Spinal cord (tissue), 10 donors: ENCODE data around the gene ITPRID1. TPM values are rescaled to one million over a fixed set of nuclear protein-coding genes. Genes with fewer than 3 reads are reported as not detected.

Experiments used
- DNase-seq, 6 donors: peaks; one replicate each; pipeline versions ENCODE4 v3.0.0 to v3.0.0-alpha.2; 2013 to 2015; ENCODE audit warnings: low spot score in 6 of 6, low read depth in 4 of 6
- H3K27ac ChIP-seq: one replicate; pipeline ENCODE4 v1.5.1; 2013; ENCODE audit warnings: low read depth, low read length, control low read depth
- H3K27me3 ChIP-seq: one replicate; pipeline ENCODE4 v1.6.1; 2013; ENCODE audit warnings: low read length; ENCODE audit not compliant: control insufficient read depth, insufficient read depth
- H3K36me3 ChIP-seq: one replicate; pipeline ENCODE4 v1.6.1; 2013; ENCODE audit warnings: low read length; ENCODE audit not compliant: control insufficient read depth, insufficient read depth
- H3K4me1 ChIP-seq: one replicate; pipeline ENCODE4 v1.6.1; 2013; ENCODE audit warnings: low read length; ENCODE audit not compliant: control insufficient read depth, insufficient read depth
- H3K4me3 ChIP-seq: one replicate; pipeline ENCODE4 v1.5.1; 2013; ENCODE audit warnings: low read depth, low read length, control low read depth
- H3K9me3 ChIP-seq: one replicate; pipeline ENCODE4 v1.6.1; 2013; ENCODE audit warnings: low read length; ENCODE audit not compliant: control insufficient read depth, insufficient read depth
- WGBS: methylation state at CpG from one replicate; pipeline ENCODE4 v1.1.5; 2013; ENCODE audit warnings: missing lambda C conversion rate; ENCODE audit not compliant: insufficient coverage; 5-methylcytosine and 5-hydroxymethylcytosine counted together
- polyA plus RNA-seq, 2 donors: library from polyadenylated mRNA; unstranded; fragments of 120-200 nt; gene quantifications; one replicate each; pipeline ENCODE4 v1.2.1, GENCODE V29; 2013; ENCODE audit not compliant: insufficient read length in 2 of 2
- total RNA-seq, 2 donors: library from RNA; depleted of rRNA in 1 of 2; stranded (reverse); fragments of 120-200 nt in 1 of 2; fragments of >200 nt in 1 of 2; gene quantifications; one replicate each; pipeline versions ENCODE4 v1.2.3 to v1.2.4, GENCODE V29; 2013 to 2014
- donor health status: healthy.

ITPRID1 gene
- total and polyA plus RNA-seq, 4 donors, result 0.09 to 0.11 TPM; not detected in 2

DNA sequence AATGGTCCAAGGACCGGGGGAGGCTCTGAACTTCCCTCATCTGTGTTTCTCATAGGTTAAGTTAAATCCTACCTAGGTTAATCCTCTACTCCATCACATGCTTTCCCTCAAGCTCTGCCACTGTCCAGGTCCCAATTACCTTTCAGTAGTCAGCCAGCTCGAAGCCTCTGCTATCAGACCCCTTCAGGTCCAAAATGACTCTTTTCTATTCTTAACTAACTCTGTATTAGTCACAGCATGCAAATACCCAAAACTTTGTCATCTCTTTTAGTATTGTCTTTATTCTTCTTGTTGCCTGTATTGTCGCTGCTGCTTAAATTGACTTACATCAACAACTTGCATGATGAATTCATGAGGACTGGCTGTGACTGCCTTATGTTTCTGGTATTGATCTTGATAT lies 188.5 kb downstream of the ITPRID1 start:
- WGBS, result 86% methylated on average over 1 of the region's 3 CpGs
- Histone ChIP-seq H3K27ac (no peak overlapping the region), H3K36me3 (no peaks in the 10 kb centered on the region), H3K4me1 (no peaks in the 10 kb centered on the region), H3K4me3 (no peak overlapping the region), H3K27me3 (no peaks in the 10 kb centered on the region), H3K9me3 (no peaks in the 10 kb centered on the region)
- DNase-seq, result no peak

DNA sequence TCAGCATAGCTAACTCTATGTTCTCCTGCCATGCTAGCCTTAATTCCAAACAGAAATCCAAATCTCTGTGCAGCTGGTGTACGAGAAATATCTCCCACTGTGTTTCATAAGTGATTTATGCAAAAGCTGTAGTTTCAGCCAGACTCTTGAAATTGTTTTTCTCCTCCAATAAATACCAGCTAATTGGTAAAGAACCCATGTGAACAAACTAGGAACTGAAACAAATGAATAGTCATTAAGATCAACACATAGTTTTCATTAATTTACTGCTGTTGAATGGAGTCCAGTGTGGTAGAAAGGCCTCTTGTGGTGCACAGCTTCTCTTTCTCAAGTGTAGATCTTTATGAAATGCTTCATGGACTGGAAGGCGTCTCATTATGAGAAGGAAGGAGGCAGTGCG lies 191.5 kb downstream of the ITPRID1 start:
- no CpG with 5 or more reads among the region's 3 CpGs for WGBS
- Histone ChIP-seq H3K4me1 (no peaks in the 10 kb centered on the region), H3K27me3 (peaks cover 4% of the 10 kb centered on the region), H3K9me3 (no peaks in the 10 kb centered on the region), H3K4me3 (no peak overlapping the region), H3K36me3 (no peaks in the 10 kb centered on the region), H3K27ac (no peak overlapping the region)
- DNase-seq, result no peak

DNA sequence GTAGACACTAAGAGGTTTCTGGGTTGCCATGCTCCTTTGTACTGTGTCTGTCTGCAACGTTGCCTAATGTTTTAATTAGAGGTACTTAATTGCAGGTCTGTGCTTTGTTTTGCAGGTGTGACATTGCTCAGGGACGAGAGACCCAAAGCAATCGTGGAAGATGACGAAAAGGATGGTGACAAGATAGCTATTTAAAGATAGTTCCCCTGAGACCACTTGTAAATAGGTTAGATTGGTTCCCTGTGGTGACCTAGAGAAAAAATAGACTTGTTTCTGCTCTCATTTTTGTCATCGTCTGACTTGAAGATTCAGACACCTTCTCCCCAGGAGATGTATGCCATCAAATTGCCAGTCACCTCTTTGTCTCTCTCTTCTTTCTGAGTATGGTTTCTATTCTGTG lies 193.2 kb downstream of the ITPRID1 start:
- Histone ChIP-seq H3K36me3 (no peaks in the 10 kb centered on the region), H3K27ac (no peak overlapping the region), H3K27me3 (peaks cover 4% of the 10 kb centered on the region), H3K4me3 (no peak overlapping the region), H3K4me1 (no peaks in the 10 kb centered on the region), H3K9me3 (no peaks in the 10 kb centered on the region)
- 55% methylated on average over 4 of the region's 5 CpGs for WGBS
- no peak for DNase-seq

Other genes starting within 250 kb of the ITPRID1 start
- 10 to 100 TPM in 1 of 2 donors, 1 to 10 TPM in 1; 8.0 to 10.4 TPM for gene NEUROD6, start 173.4 kb upstream of the ITPRID1 start, total RNA-seq
- gene NEUROD6, start 173.4 kb upstream of the ITPRID1 start, polyA plus RNA-seq, result 10 to 100 TPM; 13.4 to 17.1 TPM
- 1 to 10 TPM; 1.2 to 1.8 TPM for gene PPP1R17, start 173.1 kb downstream of the ITPRID1 start, total RNA-seq
- gene PPP1R17, start 173.1 kb downstream of the ITPRID1 start, polyA plus RNA-seq, result 1 to 10 TPM; 2.7 to 3.3 TPM